Kidney (tissue), 14 donors: ENCODE results near the gene CHD9NB. TPM values are rescaled to one million over a fixed set of nuclear protein-coding genes. Genes with fewer than 3 reads are reported as not detected.

Experiments used
- DNase-seq, 5 donors: peaks; one replicate each; pipeline ENCODE4 v3.0.0-alpha.2; 2013 to 2020
- FAIRE-seq: peaks from 2 replicates; lab custom pipeline; 2012; peaks lifted over from hg19 to GRCh38; lab: Jason Lieb, UNC
- H3K27ac ChIP-seq, 2 donors: one replicate each; pipeline ENCODE4 v1.7.0; 2013; ENCODE audit warnings: low read depth in 2 of 2, low read length in 2 of 2, inconsistent platforms in 1 of 2
- H3K27me3 ChIP-seq: one replicate; pipeline ENCODE4 v1.7.1; 2013; ENCODE audit warnings: low read length, inconsistent platforms; ENCODE audit not compliant: control insufficient read depth, insufficient read depth
- H3K36me3 ChIP-seq, 3 donors: one replicate each; pipeline versions ENCODE4 v1.7.0 to v1.7.1; 2013; ENCODE audit warnings: low read length in 3 of 3, control low read depth in 1 of 3, inconsistent platforms in 1 of 3; ENCODE audit not compliant: insufficient read depth in 3 of 3, control insufficient read depth in 2 of 3
- H3K4me1 ChIP-seq, 3 donors: one replicate each; pipeline versions ENCODE4 v1.7.0 to v1.7.1; 2013; ENCODE audit warnings: low read length in 3 of 3, inconsistent platforms in 1 of 3, low read depth in 1 of 3; ENCODE audit not compliant: control insufficient read depth in 2 of 3, insufficient read depth in 2 of 3
- H3K4me3 ChIP-seq, 3 donors: one replicate each; pipeline versions ENCODE4 v1.7.0 to v1.8.1; 2013; ENCODE audit warnings: low read length in 3 of 3, control low read depth in 1 of 3, inconsistent platforms in 1 of 3
- H3K9ac ChIP-seq, 3 donors: one replicate each; pipeline versions ENCODE4 v1.7.0 to v1.7.1; 2013; ENCODE audit warnings: low read length in 3 of 3, control low read depth in 1 of 3, inconsistent platforms in 1 of 3
- H3K9me3 ChIP-seq, 3 donors: one replicate each; pipeline versions ENCODE4 v1.7.0 to v1.7.1; 2013; ENCODE audit warnings: low read length in 3 of 3, control low read depth in 1 of 3, inconsistent platforms in 1 of 3; ENCODE audit not compliant: control insufficient read depth in 2 of 3, insufficient read depth in 1 of 3
- CTCF ChIP-seq: IDR thresholded peaks from 3 replicates; pipeline ENCODE4 v1.5.1; 2012; ENCODE audit warnings: mild to moderate bottlenecking, moderate library complexity, borderline replicate concordance; ENCODE audit not compliant: insufficient read depth; ENCODE audit errors: extremely low read depth
- intact Hi-C: fragments of 100-400 bp; cut with DNase I; formaldehyde crosslinking; loops from one replicate; pipeline ENCODE4 v1.11.1; 2022
- polyA plus RNA-seq: library from polyadenylated mRNA; stranded (reverse); fragments of 350-450 nt; fragmentation: Illumina TruSeq; extraction: RNeasy Lipid Tissue Mini Kit (QIAGEN cat#74804); gene quantifications from one replicate; pipeline ENCODE4 v1.2.3, GENCODE V29; 2014; ENCODE audit warnings: low read depth, low replicate concordance; ENCODE audit not compliant: insufficient read depth
- total RNA-seq: library from RNA; stranded (reverse); fragmentation: NEBNext Ultra II Directional; extraction: Animal tissue kit (Norgen Biotek cat#: 25700); gene quantifications from one replicate; pipeline ENCODE4 v1.2.1, GENCODE V29; 2021
- donor health status: control.
- donor health status: control.
- donor health status: control.
- donor health status: control.
- donor health status: control.
- donor health status: DM: yes; HTN: yes; CAD: no.
- donor health status: Normal renal cell carcinoma (clear cell type).

The CHD9NB gene
- total and polyA plus RNA-seq, 2 donors from 2014 or later, result 9.8 to 26.2 TPM

GRCh38 chr16:53035176-53035942 lies 17.3 kb downstream of the CHD9NB start:
- no peak for DNase-seq
- no peak for FAIRE-seq
- Histone ChIP-seq H3K36me3 (no peaks in the 10 kb centered on the region), H3K4me1 (peaks cover 0 to 2% (median 0%) of the 10 kb centered on the region in 3 donors), H3K9ac (no peak overlapping the region), H3K27ac (no peak overlapping the region), H3K4me3 (no peak overlapping the region), H3K9me3 (peaks cover 0 to 3% (median 0%) of the 10 kb centered on the region in 3 donors), H3K27me3 (no peaks in the 10 kb centered on the region)
- intact Hi-C loops, result no loop called here
- no peak for TF ChIP-seq CTCF

- peaks cover 0 to 3% (median 0%) of the 10 kb centered on the region in 3 donors for H3K9me3 ChIP-seq
- no peak overlapping the region for H3K9ac ChIP-seq
- intact Hi-C loops, result no loop called here
- no peak overlapping the region for H3K27ac ChIP-seq
- FAIRE-seq, result no peak
- TF ChIP-seq CTCF, result no peak
- H3K27me3 ChIP-seq, result no peaks in the 10 kb centered on the region
- DNase-seq, result no peak
- no peaks in the 10 kb centered on the region for H3K36me3 ChIP-seq
- H3K4me1 ChIP-seq, result peaks cover 0 to 2% (median 0%) of the 10 kb centered on the region in 3 donors
- H3K4me3 ChIP-seq, result no peak overlapping the region
Measured at GRCh38 chr16:53034306-53034705, 18.4 kb downstream of the CHD9NB start.

GRCh38 chr16:53031323-53031942 lies 21.3 kb downstream of the CHD9NB start:
- no peak for DNase-seq
- H3K36me3 ChIP-seq, result no peaks in the 10 kb centered on the region
- no peak overlapping the region for H3K27ac ChIP-seq
- no peak for TF ChIP-seq CTCF
- no peak for FAIRE-seq
- no peak overlapping the region for H3K9ac ChIP-seq
- H3K4me3 ChIP-seq, result no peak overlapping the region
- peaks cover 0 to 3% (median 0%) of the 10 kb centered on the region in 3 donors for H3K9me3 ChIP-seq
- H3K27me3 ChIP-seq, result no peaks in the 10 kb centered on the region
- intact Hi-C loops, result no loop called here
- no peaks in the 10 kb centered on the region for H3K4me1 ChIP-seq
